Mesenchymal stem cell (in vitro differentiated cells and primary cell): ENCODE data around the gene ZFYVE28.

Experiments used
- DNase-seq: peaks from one replicate; pipeline ENCODE4 v3.0.0-alpha.2; 2013
- H2AFZ ChIP-seq: one replicate; pipeline ENCODE4 v1.6.1; 2013; ENCODE audit warnings: low read depth, mild to moderate bottlenecking, control low read depth, inconsistent platforms, low read length, moderate library complexity
- H2AK5ac ChIP-seq: 2 replicates; pipeline ENCODE4 v1.6.1; 2013; ENCODE audit warnings: low read length, moderate library complexity, mild to moderate bottlenecking, inconsistent platforms; ENCODE audit not compliant: severe bottlenecking
- H2BK120ac ChIP-seq: one replicate; pipeline ENCODE4 v1.6.1; 2013; ENCODE audit warnings: low read depth, mild to moderate bottlenecking, inconsistent platforms, low read length, moderate library complexity
- H2BK12ac ChIP-seq, 2 experiments: one replicate each; pipeline ENCODE4 v1.6.1; 2013; ENCODE audit warnings: inconsistent platforms in 2 of 2, low read length in 2 of 2, mild to moderate bottlenecking in 2 of 2, moderate library complexity in 2 of 2, control low read depth in 1 of 2
- H2BK15ac ChIP-seq: one replicate; pipeline ENCODE4 v1.6.1; 2013; ENCODE audit warnings: mild to moderate bottlenecking, low read depth, inconsistent platforms; ENCODE audit not compliant: poor library complexity, severe bottlenecking
- H2BK5ac ChIP-seq: 2 replicates; pipeline ENCODE4 v1.6.1; 2013; ENCODE audit warnings: low read depth, mild to moderate bottlenecking, low read length, control low read depth, inconsistent platforms; ENCODE audit not compliant: poor library complexity, severe bottlenecking
- H3K14ac ChIP-seq, 2 experiments: one replicate each; pipeline ENCODE4 v1.6.1; 2013; ENCODE audit warnings: inconsistent platforms in 2 of 2, low read length in 2 of 2, control low read depth in 1 of 2, mild to moderate bottlenecking in 1 of 2, moderate library complexity in 1 of 2
- H3K18ac ChIP-seq, 2 experiments: one replicate each; pipeline ENCODE4 v1.6.1; 2013; ENCODE audit warnings: inconsistent platforms in 2 of 2, low read length in 2 of 2, control low read depth in 1 of 2, low read depth in 1 of 2, mild to moderate bottlenecking in 1 of 2
- H3K23ac ChIP-seq, 2 experiments: one replicate each; pipeline ENCODE4 v1.6.1; 2013; ENCODE audit warnings: inconsistent platforms in 2 of 2, low read length in 2 of 2, mild to moderate bottlenecking in 2 of 2, moderate library complexity in 2 of 2, control low read depth in 1 of 2
- H3K27ac ChIP-seq: 2 replicates; pipeline ENCODE4 v1.5.1; 2013; ENCODE audit warnings: mild to moderate bottlenecking, moderate library complexity, low read length, control low read depth, inconsistent platforms; ENCODE audit not compliant: poor library complexity, severe bottlenecking
- H3K27me3 ChIP-seq, 2 experiments: 2 replicates each; pipeline versions ENCODE4 v1.6.1 to v1.7.0; 2013; ENCODE audit warnings: low read length in 2 of 2, mild to moderate bottlenecking in 2 of 2, moderate library complexity in 2 of 2, control low read depth in 1 of 2, inconsistent platforms in 1 of 2; ENCODE audit not compliant: control insufficient read depth in 1 of 2, insufficient read depth in 1 of 2
- H3K36me3 ChIP-seq, 2 experiments: 2 replicates each; pipeline versions ENCODE4 v1.6.1 to v1.7.0; 2013; ENCODE audit warnings: low read length in 2 of 2, control low read depth in 1 of 2, inconsistent platforms in 1 of 2, low read depth in 1 of 2, mild to moderate bottlenecking in 1 of 2; ENCODE audit not compliant: insufficient read depth in 2 of 2, control insufficient read depth in 1 of 2
- H3K4ac ChIP-seq, 2 experiments: one replicate each; pipeline ENCODE4 v1.6.1; 2013; ENCODE audit warnings: inconsistent platforms in 2 of 2, low read length in 2 of 2, mild to moderate bottlenecking in 2 of 2, moderate library complexity in 2 of 2, control low read depth in 1 of 2, low read depth in 1 of 2
- H3K4me1 ChIP-seq: 2 replicates; pipeline ENCODE4 v1.6.1; 2013; ENCODE audit warnings: low read depth, low read length, control low read depth; ENCODE audit not compliant: control insufficient read depth, insufficient read depth
- H3K4me2 ChIP-seq: 2 replicates; pipeline ENCODE4 v1.6.1; 2013; ENCODE audit warnings: low read length, mild to moderate bottlenecking, inconsistent platforms; ENCODE audit not compliant: poor library complexity, severe bottlenecking
- H3K4me3 ChIP-seq, 2 experiments: 2 replicates each; pipeline versions ENCODE4 v1.5.1 to v1.7.0; 2013; ENCODE audit warnings: low read length in 2 of 2, mild to moderate bottlenecking in 2 of 2, control low read depth in 1 of 2, low read depth in 1 of 2; ENCODE audit not compliant: insufficient read depth in 1 of 2
- H3K79me1 ChIP-seq: replicated peaks from 2 replicates; pipeline ENCODE4 v1.6.1; 2013; ENCODE audit warnings: mild to moderate bottlenecking, control low read depth, low read length, inconsistent platforms; ENCODE audit not compliant: poor library complexity, severe bottlenecking
- H3K9ac ChIP-seq: 2 replicates; pipeline ENCODE4 v1.7.0; 2013; ENCODE audit warnings: mild to moderate bottlenecking, low read length, moderate library complexity
- H3K9me3 ChIP-seq: 2 replicates; pipeline ENCODE4 v1.7.0; 2013; ENCODE audit warnings: mild to moderate bottlenecking, low read length; ENCODE audit not compliant: control insufficient read depth
- H4K8ac ChIP-seq: one replicate; pipeline ENCODE4 v1.6.1; 2013; ENCODE audit warnings: inconsistent platforms, mild to moderate bottlenecking, low read length, moderate library complexity
- H4K91ac ChIP-seq: one replicate; pipeline ENCODE4 v1.6.1; 2013; ENCODE audit warnings: mild to moderate bottlenecking, low read length, inconsistent platforms
- WGBS: methylation state at CpG from one replicate; pipeline ENCODE4 v1.1.7; 2013; ENCODE audit warnings: mixed read lengths; 5-methylcytosine and 5-hydroxymethylcytosine counted together

The ZFYVE28 gene

GRCh38 chr4:2413821-2414610, 4.4 kb downstream of the ZFYVE28 start:
- H2BK120ac ChIP-seq: peak overlapping the region; percentile 54
- peak overlapping the region; percentile 18 for H3K4me2 ChIP-seq
- H3K14ac ChIP-seq: peak overlapping the region in 1 of 2 experiments; percentile 3
- no peak overlapping the region for H3K23ac ChIP-seq
- peak overlapping the region; percentile 52 to 88 for H3K18ac ChIP-seq
- H3K4me3 ChIP-seq: no peak overlapping the region
- peak overlapping the region; percentile 83 for H4K8ac ChIP-seq
- peak overlapping the region; percentile 97 for H4K91ac ChIP-seq
- peak overlapping the region; percentile 61 to 88 for H2BK12ac ChIP-seq
- H3K4ac ChIP-seq: peak overlapping the region; percentile 3 to 56
- peak overlapping the region; percentile 85 for H3K9ac ChIP-seq
- H2AFZ ChIP-seq: no peak overlapping the region
- peak; percentile 43 for DNase-seq
- H2BK5ac ChIP-seq: peak overlapping the region; percentile 38
- H3K36me3 ChIP-seq: peaks cover 0 to 8% of the 10 kb centered on the region in 2 experiments
- peaks cover 58% of the 10 kb centered on the region for H3K4me1 ChIP-seq
- H3K9me3 ChIP-seq: no peaks in the 10 kb centered on the region
- peaks cover 0 to 18% of the 10 kb centered on the region in 2 experiments for H3K27me3 ChIP-seq
- H2BK15ac ChIP-seq: peak overlapping the region; percentile 73
- no peaks in the 10 kb centered on the region for H3K79me1 ChIP-seq
- H3K27ac ChIP-seq: peak overlapping the region; percentile 96
- peak overlapping the region; percentile 87 for H2AK5ac ChIP-seq
- 73% methylated on average over 14 of the region's 14 CpGs for WGBS

GRCh38 chr4:2412885-2413716, 5.3 kb downstream of the ZFYVE28 start:
- H3K27me3 ChIP-seq: peaks cover 0 to 18% of the 10 kb centered on the region in 2 experiments
- H3K36me3 ChIP-seq: peaks cover 0 to 8% of the 10 kb centered on the region in 2 experiments
- peak overlapping the region; percentile 97 for H4K91ac ChIP-seq
- H2BK5ac ChIP-seq: peak overlapping the region; percentile 38
- peak overlapping the region; percentile 45 to 73 for H3K4me3 ChIP-seq
- peaks cover 64% of the 10 kb centered on the region for H3K4me1 ChIP-seq
- peaks cover 6% of the 10 kb centered on the region for H3K79me1 ChIP-seq
- peak overlapping the region in 1 of 2 experiments; percentile 57 for H3K14ac ChIP-seq
- H3K18ac ChIP-seq: peak overlapping the region; percentile 88 to 90
- no peaks in the 10 kb centered on the region for H3K9me3 ChIP-seq
- H2AK5ac ChIP-seq: peak overlapping the region; percentile 87
- H4K8ac ChIP-seq: peak overlapping the region; percentile 97
- peak overlapping the region; percentile 72 to 88 for H2BK12ac ChIP-seq
- H2AFZ ChIP-seq: peak overlapping the region; percentile 15
- WGBS: under 1% methylated on average over 29 of the region's 30 CpGs
- H2BK15ac ChIP-seq: no peak overlapping the region
- peak overlapping the region; percentile 66 for H3K4me2 ChIP-seq
- H2BK120ac ChIP-seq: peak overlapping the region; percentile 54
- peak overlapping the region; percentile 96 for H3K27ac ChIP-seq
- H3K9ac ChIP-seq: peak overlapping the region; percentile 85
- peak; percentile 97 for DNase-seq
- H3K4ac ChIP-seq: peak overlapping the region in 1 of 2 experiments; percentile 56
- peak overlapping the region in 1 of 2 experiments; percentile 73 for H3K23ac ChIP-seq

- peak overlapping the region; percentile 55 to 56 for H3K4ac ChIP-seq
- peak overlapping the region; percentile 34 for H2AK5ac ChIP-seq
- no peak overlapping the region for H2BK5ac ChIP-seq
- peak overlapping the region in 1 of 2 experiments; percentile 73 for H3K23ac ChIP-seq
- peak overlapping the region; percentile 96 for H3K27ac ChIP-seq
- H3K4me3 ChIP-seq: peak overlapping the region; percentile 45 to 73
- WGBS: 26% methylated on average over 5 of the region's 5 CpGs
- no peak overlapping the region for H2BK15ac ChIP-seq
- peaks cover 0 to 8% of the 10 kb centered on the region in 2 experiments for H3K36me3 ChIP-seq
- peak overlapping the region; percentile 49 for H4K91ac ChIP-seq
- H3K4me2 ChIP-seq: peak overlapping the region; percentile 66
- DNase-seq: no peak
- H2BK120ac ChIP-seq: no peak overlapping the region
- peaks cover 9% of the 10 kb centered on the region for H3K79me1 ChIP-seq
- H3K18ac ChIP-seq: peak overlapping the region; percentile 88 to 90
- H2AFZ ChIP-seq: peak overlapping the region; percentile 15
- H3K9ac ChIP-seq: peak overlapping the region; percentile 85
- H2BK12ac ChIP-seq: peak overlapping the region; percentile 72 to 85
- no peaks in the 10 kb centered on the region for H3K9me3 ChIP-seq
- peaks cover 67% of the 10 kb centered on the region for H3K4me1 ChIP-seq
- H3K27me3 ChIP-seq: peaks cover 0 to 16% of the 10 kb centered on the region in 2 experiments
- H4K8ac ChIP-seq: peak overlapping the region; percentile 97
- peak overlapping the region in 1 of 2 experiments; percentile 57 for H3K14ac ChIP-seq
These were observed 5.9 kb downstream of the ZFYVE28 start for GRCh38 chr4:2412534-2412884.
